ENCODE results near the gene ACTA1.

DNA sequence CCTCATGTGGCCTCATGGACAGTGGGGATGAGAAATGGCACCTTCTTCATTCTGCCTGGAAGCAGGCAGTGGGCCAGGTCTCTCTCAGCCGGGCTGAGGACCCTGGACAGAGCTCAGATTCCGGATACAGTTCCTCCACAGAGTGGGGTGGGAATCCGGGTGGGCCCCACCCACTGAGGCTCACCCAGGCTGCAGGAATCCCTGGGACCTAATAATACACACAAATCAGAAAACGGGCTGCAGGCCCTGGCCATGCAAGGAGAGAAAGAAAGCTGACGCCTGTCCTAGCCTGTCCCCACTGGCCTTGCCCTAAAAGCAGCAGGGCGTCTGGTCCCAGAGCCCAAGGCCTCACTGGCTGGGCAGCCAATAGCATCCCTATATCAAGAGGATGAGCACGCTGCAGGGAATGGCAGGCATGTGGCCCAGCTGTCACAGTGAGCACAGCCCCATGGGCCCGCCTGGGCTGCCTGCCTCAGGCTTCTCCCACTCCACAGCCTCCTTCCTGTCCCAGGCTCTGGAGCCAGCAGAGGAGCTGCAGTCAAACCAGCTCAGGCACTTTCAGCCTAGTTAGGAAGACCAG lies 25.3 kb downstream of the ACTA1 start:
- TF ChIP-seq, protein P1, sequence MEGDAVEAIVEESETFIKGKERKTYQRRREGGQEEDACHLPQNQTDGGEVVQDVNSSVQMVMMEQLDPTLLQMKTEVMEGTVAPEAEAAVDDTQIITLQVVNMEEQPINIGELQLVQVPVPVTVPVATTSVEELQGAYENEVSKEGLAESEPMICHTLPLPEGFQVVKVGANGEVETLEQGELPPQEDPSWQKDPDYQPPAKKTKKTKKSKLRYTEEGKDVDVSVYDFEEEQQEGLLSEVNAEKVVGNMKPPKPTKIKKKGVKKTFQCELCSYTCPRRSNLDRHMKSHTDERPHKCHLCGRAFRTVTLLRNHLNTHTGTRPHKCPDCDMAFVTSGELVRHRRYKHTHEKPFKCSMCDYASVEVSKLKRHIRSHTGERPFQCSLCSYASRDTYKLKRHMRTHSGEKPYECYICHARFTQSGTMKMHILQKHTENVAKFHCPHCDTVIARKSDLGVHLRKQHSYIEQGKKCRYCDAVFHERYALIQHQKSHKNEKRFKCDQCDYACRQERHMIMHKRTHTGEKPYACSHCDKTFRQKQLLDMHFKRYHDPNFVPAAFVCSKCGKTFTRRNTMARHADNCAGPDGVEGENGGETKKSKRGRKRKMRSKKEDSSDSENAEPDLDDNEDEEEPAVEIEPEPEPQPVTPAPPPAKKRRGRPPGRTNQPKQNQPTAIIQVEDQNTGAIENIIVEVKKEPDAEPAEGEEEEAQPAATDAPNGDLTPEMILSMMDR (conservative IDR thresholded peaks at IDR 0.05; ENCODE audit: low read depth, low read length) = no peak
- no peak for TF ChIP-seq EZH2 (IDR thresholded peaks at IDR 0.05; ENCODE audit: low read length, unreplicated experiment)
